C4-2B (cell line): Measurements from ENCODE around the gene TENM4.

Source experiments
- ZFX ChIP-seq: fragments of 450-650 bp; IDR thresholded peaks from 2 replicates; pipeline ENCODE4 v1.6.1; 2017
- TF ChIP-seq, protein P1 (sequence below): fragments of 450-650 bp; conservative IDR thresholded peaks from 2 replicates; pipeline ENCODE4 v1.5.1; 2017; ENCODE audit warnings: mild to moderate bottlenecking

DNA sequence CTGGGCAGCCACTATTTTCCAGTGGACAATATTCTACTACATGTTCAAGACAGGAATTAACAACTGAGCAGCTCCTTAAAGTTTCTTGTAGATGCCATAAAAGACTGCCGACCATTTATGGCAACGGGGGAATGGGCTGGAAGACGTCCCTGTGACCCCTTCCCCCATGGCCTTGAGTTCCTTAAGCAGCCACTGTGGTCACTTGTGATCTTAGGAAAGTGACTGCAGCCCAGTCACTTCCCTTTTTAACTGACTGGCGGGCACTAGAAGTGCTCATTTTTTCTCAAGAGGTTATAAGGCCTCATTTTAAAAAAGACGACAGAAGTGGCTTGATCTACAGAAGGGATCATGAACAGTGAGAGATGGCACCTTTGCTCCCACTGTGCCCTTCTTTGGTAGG is 713.0 kb downstream of the TENM4 start:
- TF ChIP-seq, protein P1, sequence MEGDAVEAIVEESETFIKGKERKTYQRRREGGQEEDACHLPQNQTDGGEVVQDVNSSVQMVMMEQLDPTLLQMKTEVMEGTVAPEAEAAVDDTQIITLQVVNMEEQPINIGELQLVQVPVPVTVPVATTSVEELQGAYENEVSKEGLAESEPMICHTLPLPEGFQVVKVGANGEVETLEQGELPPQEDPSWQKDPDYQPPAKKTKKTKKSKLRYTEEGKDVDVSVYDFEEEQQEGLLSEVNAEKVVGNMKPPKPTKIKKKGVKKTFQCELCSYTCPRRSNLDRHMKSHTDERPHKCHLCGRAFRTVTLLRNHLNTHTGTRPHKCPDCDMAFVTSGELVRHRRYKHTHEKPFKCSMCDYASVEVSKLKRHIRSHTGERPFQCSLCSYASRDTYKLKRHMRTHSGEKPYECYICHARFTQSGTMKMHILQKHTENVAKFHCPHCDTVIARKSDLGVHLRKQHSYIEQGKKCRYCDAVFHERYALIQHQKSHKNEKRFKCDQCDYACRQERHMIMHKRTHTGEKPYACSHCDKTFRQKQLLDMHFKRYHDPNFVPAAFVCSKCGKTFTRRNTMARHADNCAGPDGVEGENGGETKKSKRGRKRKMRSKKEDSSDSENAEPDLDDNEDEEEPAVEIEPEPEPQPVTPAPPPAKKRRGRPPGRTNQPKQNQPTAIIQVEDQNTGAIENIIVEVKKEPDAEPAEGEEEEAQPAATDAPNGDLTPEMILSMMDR, result no peak
- no peak for TF ChIP-seq ZFX
